SKM-1 (cell line): Measurements from ENCODE around the gene THY1.
"Not testable (repeated sequence)": the region's sequence is repeated elsewhere in the genome, so short reads cannot be mapped to it uniquely, and the experiment has no call there.

ENCODE experiments used
- DNase-seq: peaks from one replicate; lab custom pipeline; 2025; ENCODE audit not compliant: unreplicated experiment; lab: John Stamatoyannopoulos, UW

THY1 gene

GRCh38 chr11:119419246-119419645 is 3.7 kb downstream of the THY1 start:
- no peak for DNase-seq

DNA sequence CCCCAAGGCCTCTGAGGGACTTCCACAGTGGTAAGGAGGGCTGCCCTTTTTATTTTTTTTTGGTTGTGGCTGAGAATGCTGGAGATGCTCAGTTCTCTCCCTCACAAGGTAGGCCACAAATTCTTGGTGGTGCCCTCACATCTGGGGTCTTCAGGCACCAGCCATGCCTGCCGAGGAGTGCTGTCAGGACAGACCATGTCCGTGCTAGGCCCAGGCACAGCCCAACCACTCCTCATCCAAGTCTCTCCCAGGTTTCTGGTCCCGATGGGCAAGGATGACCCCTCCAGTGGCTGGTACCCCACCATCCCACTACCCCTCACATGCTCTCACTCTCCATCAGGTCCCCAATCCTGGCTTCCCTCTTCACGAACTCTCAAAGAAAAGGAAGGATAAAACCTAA is 4.2 kb downstream of the THY1 start:
- DNase-seq: no peak

DNA sequence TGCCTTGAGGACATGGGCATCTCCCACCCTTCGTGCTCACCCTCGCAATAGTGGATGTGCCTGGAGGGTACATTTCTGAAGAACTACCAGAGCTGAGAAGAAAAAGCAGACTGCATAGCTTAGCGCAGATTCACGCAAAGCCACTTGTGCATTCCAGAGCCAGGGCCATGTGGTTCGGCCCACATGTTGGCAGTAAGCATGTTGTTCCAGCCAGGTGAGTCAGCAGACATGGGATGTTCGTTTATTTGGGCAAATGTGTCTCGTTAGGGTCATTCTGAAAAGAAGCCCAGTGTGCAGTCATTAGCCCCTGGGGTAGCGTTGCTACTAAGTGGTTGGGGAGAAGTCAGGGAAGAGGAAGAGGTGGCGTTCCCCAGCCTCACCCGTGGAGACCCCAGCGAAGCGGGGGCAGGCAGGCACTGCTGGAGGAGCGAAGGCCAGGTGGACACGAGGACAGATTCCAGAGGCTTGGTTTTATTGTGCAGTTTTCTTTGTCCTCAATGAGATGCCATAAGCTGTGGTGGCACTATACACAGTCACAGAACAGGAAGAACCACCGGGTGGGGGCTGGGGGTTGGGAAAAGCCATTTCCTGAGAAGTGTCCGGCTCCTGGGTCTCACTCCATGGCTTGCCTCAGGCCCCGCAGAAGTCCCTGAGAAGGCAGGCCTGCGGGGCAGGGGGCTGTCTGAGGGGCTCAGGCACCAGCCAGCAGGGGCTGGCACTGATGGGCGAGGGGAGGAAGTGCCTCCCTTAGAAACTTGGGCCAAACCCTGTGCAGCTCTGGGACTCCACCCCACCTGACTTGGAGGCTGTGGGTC is 5.0 kb downstream of the THY1 start:
- DNase-seq: no peak

DNA sequence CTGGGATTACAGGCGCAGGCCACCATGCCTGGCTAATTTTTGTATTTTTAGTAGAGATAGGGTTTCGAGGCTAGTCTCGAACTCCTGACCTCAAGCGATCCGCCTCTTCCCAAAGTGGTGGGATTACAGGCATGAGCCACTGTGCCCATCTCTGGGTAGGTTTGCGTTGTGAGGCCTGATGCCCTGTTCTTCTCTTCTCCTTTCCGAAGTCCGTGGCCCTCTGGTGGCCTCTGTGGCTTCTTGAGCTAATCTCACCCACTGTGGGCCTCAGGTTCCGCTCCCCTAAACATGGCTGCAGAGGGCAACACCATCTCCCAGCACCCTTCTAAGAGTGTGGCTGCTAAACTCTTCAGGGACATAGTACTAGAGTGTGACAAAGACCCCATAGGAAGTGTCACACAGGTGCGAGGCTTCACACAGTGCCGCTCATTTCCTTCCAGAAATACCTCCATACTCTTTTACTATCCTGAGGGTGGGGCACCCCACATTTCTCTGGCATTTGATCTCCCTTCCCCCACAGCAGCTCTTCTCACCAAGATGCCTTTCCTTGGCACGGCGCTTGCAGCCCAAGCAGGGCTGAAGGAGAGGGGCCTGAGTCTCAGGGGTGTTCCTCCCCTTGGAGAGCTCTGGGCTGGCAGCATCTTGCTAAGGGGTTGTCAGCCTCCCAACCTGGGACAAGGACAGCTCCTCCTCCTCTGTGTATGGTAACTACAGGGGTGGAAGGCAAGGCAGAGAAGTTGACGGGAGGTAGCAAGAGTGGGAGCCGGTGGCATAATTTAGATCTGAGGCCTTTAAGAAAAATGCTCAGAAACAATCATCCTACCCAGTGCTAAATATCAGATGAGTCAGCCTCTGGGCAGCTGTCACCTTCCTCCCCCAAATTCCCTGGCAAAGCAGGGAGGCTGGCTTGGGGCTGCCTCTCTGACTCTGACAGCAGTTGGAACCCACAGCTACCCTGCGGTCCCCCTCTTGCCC is 6.1 kb downstream of the THY1 start:
- DNase-seq: no peak

DNA sequence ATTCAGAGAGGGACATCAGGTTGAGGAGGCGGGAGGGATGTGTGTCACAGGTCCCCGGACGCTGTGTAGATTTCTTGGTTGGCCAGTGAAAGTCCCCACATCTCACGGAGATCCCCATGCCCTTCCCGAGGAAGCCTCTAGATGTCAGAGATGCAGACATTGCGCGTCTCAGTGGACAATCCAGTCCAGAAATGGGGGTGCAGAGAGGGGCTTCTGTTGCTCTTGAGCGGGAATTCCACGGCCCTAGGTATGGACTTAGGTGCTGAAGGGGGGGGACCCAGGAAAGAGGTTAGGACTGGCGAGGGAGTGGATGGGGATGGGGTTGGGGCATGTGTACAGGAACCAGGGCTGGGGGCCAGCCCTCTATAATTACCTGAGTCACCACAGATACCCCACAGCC is 7.0 kb downstream of the THY1 start:
- DNase-seq: no peak

GRCh38 chr11:119415517-119415916 is 7.5 kb downstream of the THY1 start:
- DNase-seq: no peak

DNA sequence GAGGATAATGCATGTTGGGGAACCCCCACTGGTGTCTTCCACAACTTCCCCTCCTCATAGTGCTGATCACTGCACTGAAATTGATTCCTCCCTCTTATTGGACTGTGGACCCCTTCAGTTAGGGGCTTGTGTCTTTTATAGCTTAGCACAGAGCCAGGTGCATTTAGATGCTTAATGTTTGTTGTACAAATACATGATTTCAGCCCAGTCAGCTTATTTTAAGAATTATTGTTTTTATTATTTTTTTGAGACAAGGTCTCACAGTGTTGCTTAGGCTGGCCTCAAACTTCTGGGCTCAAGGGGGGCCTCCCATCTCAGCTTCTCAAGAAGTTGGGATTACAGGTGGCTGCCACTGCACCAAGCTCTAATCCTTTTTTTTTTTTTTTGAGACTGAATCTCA is 8.2 kb downstream of the THY1 start:
- DNase-seq: no peak

DNA sequence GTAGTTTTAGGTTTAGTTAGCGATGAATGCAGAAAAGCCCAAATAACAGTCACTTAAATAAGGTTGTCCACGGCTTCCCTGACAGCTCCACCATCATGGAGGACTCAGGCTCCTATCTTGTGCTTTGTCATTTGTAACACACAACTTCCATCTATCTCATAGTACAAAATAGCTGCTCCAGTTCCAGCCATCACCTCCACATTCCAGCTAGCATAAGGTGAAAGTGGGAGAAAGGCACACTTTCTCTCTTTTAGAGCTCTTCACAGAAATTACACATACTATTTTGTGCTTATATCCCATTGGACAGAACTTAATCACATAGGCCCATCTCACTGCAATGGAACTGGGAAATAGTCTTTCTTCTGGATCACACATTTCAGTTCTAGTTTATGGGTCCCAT is 8.7 kb downstream of the THY1 start:
- no peak for DNase-seq

GRCh38 chr11:119412072-119412471 is 10.9 kb downstream of the THY1 start:
- DNase-seq: no peak

- no peak for DNase-seq
These were observed 12.5 kb downstream of the THY1 start for GRCh38 chr11:119410501-119410900.

DNA sequence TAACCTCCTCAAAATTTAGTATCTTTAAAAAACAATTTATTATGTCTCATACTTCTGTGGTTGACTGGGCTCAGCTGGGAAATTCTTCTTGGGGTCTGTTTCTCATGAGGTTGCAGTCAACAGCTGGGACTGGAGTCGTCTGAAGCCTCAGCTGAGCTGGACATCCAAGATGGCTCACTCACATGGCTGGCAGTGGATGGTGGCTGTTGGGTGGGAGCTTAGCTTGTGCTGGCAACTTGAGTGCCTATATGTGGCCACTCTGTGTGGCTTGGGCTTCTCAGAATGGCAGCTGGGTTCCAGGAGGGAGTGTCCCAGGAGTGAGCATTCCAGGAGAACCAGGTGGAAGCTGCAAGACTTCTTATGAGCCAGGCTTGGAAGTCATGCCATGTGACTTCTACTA is 13.2 kb downstream of the THY1 start:
- no peak for DNase-seq

- DNase-seq: no peak
These were observed 17.0 kb downstream of the THY1 start for GRCh38 chr11:119406005-119406404.

GRCh38 chr11:119405448-119405847 is 17.5 kb downstream of the THY1 start:
- DNase-seq: not testable (repeated sequence)

GRCh38 chr11:119404872-119405271 is 18.1 kb downstream of the THY1 start:
- no peak for DNase-seq

DNA sequence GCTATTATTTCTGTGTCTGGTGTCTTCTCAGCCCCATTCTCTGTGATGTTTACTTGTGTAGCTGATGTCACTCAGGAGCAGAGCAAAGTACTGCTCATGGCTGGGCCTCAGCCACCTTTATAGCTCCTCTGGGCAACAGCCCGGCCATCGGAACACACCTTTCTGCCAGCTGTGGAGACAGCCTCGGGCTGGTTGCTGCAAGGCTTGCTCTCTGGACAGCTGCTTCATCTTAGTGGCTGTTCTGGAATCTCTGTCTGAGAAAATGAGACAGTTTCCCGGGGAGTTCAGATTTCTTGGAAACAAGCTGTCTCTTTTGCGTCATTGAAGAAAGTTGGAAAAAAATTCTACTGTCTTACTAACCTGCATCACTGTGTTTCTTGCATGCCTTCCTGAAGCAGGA is 20.0 kb downstream of the THY1 start:
- no peak for DNase-seq

GRCh38 chr11:119402470-119402869 is 20.5 kb downstream of the THY1 start:
- DNase-seq: no peak

DNA sequence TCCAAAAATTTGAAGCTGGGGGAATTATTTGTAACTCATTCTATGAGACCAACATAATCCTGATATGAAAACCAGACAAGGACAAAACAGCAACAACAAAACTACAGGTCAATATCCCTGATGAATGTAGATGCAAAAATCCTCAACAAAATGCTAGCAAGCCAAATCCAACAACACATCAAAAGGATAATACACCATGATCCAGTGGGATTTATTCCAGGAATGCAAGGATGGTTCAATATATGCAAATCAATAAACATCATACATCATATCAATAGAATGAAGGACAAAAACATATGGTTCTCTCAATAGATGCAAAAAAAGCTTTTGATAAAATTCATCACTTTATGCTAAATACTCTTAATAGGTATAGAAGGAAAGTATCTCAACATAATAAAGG is 22.1 kb downstream of the THY1 start:
- no peak for DNase-seq

- no peak for DNase-seq
These were observed 25.2 kb downstream of the THY1 start for GRCh38 chr11:119397740-119398139.

DNA sequence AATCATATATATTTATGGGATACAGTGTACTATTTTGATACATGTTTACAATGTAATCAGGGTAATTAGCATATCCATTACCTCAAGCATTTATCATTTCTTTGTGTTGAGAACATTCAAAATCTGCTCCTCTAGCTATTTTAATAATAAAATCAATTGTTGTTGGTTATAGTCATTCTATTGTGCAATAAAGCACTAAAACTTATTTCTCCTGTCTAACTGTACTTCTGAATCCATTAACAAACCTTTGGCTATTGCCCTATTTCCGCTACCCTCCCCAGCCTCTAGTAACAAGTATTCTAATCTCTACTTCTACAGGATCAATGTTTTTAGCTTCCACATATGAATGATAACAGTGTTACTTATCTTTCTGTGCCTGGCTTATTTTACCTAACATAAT is 26.1 kb downstream of the THY1 start:
- no peak for DNase-seq

DNA sequence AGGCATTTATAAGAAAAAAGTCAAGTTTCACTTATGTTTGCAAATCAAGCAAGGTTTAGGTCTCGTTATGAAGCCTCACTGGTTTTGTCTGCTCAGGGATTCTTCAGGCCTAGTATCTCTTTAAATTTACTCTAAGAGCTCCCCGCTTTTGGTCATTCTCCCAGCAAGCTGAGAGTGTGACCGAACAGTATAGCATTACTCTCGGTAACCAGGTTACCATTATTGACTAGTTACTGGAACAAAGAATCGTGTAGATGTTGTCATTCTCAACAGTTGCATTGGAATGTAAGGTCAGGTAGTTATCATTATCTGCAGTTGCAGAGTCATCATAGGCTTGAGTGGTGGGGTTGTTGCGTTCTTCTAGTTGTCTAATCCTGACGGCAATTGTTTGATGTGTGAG is 31.7 kb downstream of the THY1 start:
- no peak for DNase-seq

GRCh38 chr11:119389611-119390254 is 33.2 kb downstream of the THY1 start:
- DNase-seq: no peak

- DNase-seq: no peak
These were observed 34.9 kb downstream of the THY1 start for GRCh38 chr11:119388103-119388502.
